GM21723 (cell line): ENCODE measurements around the gene CRYM.
"Not testable (repeated sequence)": the region's sequence is repeated elsewhere in the genome, so short reads cannot be mapped to it uniquely, and the experiment has no call there.

Experiments used
- ATAC-seq: cut with Tn5 transposase; IDR thresholded peaks from one replicate; pipeline ENCODE4 v1.9.1; 2021; ENCODE audit warnings: mild to moderate bottlenecking, moderate library complexity; ENCODE audit not compliant: unreplicated experiment

CRYM gene

DNA sequence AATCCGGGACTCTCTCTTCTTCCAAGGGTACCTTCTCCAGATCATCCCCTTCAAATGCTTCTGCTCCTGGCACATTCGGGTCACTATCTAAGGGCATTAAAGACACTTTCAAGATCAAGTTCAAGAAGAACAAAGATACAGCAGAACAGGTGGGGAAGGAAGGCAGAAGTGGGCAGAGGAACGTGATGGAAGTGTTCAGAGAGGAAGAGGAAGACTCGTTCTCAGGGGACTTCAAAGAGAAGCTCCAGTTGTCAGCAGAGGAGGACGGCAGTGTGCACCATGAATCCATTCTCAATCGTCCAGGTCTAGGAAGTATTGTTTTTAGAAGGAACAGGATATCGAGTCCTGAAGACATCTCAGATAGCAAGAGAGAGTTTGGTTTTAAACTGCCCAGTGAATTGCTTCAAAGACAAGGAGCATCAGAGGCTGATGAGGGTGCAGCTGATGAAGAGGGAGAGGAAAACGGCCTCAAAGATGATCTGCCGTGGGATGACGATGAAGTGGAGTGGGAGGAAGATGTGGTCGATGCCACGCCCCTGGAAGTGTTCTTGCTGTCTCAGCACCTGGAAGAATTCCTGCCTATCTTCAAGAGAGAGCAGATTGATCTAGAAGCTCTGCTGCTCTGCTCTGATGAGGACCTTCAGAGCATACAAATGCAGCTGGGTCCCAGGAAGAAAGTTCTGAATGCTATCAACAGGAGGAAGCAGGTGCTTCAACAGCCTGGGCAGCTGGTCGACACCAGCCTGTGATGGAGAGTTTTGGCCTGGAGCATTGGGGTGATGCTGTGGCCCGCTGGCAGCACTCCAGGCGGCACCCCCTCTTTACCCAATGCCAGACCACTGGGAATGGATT is 27.8 kb downstream of the CRYM start:
- no peak for ATAC-seq

DNA sequence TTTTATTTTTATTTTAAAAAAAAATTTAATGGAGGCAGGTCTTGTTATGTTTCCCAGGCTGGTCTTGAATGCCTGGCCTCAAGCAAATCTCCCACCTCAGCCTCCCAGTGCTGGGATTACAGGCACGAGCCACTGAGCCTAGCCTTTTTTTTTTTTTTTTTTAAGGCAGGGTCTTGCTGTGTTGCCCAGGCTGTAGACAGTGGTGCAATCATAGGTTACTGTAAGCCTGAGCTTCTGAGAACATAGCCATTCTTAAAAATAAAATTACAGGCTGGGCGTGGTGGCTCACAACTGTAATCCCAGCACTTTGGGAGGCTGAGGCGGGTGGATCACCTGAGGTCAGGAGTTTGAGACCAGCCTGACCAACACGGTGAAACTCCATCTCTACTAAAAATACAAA is 29.9 kb downstream of the CRYM start:
- not testable (repeated sequence) for ATAC-seq

DNA sequence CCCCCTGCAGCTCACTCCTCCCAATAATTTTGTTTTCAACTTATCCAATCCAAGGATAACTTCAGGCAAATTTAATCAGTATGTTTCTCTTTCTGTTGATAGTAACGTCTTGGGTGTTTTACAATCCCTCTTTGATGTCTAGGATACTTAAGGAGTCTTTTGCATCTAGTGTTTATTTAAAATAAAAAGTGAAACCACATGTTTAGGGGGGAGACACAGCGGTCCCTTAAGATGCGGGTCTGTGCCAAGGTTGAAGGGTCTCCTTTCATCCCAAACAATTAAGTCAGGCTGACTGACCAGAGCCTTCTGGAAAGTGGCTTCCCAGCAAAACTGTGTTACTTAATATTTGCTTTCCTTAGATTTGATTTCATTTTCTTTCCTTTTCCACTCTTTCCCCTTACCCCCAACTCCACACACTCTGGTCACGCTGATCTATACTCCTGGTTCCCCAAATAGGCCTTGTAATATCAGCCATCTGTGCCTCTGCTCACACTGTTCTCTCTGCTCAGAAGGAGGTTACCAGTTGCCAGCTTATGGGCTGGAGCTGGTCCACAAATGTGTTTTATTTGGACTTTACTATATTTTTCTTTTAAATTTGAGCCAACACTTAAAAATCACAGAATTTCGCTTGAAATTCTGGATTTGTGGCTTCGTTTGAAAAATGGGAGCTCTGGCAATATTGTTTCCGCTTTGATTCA is 33.4 kb downstream of the CRYM start:
- ATAC-seq, result no peak

DNA sequence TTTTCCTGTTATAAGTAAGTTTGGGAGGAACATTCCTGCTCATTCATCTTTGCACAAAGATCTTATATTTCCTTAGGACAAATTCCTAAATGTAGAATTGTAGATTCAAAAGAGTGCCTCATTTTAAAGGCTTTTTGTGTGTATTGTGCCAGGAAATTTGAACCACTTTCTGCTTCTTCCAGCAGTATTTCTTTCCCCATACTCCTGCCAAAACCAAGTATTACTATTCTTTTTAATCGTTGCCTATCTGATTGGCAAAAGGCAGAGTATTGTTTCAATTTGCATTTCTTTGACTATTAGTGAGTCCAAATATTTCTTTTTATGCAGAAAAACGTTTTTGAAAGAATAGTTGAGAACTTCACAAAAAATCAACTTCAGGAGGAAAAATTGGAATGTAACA is 35.3 kb downstream of the CRYM start:
- ATAC-seq, result no peak

DNA sequence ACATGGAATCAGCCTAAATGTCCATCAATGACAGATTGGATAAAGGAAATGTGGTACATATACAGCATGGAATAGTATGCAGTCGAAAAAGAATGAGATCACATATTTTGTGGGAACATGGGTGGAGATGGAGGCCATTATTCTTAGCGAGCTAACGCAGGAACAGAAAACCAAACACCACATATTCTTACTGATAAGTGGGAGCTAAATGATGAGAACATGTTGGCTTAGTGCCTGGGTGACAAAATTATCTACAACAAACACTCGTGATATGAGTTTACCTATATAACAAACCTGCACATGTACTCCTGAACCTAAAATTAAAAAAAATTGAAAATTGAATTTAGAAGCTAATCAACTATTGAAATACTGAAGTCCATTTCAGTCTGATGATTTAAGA is 38.4 kb downstream of the CRYM start:
- no peak for ATAC-seq

DNA sequence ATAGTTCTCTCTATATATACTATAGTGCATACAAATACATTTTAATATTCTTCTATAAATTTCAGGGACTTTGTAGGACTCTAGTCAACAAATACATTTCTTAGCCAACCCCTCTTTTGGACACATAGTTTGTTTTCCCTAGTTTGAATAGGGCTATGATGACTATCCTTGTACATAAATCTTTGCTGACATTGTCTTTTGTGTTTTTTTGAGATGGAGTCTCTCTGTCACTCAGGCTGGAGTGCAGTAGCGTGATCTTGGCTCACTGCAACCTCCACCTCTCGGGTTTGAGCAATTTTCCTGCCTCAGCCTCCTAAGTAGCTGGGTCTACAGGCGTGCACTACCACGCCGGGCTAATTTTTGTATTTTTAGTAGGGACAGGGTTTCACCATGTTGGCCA is 41.3 kb downstream of the CRYM start:
- no peak for ATAC-seq

DNA sequence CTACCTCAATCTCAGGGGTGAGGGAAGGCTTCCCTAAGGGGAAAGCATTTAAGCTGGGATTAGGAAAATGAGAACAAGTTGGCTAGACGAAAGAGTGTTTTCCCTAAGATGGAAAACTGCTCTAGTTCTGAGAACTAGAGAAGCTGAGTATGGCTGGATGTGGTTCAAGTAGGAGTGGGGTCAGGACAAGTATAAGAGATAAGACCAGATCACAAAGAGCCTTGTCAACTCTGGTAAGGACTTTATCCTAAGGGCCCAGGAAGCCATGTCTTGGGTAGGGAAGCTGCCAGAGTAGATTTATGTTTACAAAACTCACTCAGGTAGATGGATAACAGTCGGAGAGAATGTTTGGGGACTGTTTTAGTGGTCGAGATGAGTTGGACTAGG is 42.9 kb downstream of the CRYM start:
- no peak for ATAC-seq

DNA sequence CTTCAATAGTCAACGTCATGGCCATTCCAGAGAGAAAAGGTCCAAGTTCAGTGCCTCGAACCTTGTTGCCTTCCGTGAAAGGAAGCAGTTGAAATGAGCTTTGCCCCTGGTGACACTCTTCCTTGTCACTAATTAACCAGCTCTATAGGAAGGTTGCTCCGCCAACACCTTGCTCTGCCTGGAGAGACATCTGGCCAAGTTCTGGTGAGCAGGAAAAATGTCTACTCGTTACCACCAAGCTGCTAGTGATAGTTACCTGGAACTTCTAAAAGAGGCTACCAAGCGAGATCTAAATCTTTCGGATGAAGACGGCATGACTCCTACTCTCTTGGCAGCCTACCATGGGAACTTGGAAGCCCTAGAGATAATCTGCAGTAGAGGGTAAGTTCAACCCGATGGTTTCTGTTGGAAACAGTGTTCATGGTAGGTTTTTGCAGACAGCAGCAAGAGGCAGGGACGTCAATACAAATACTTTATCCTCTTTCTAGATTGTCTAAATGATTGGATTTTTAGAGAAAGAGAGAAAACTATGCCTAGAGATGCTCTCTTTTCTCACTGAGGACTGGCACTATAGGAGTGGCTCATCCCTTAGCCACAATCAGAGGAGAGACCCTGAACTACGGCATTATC is 44.5 kb downstream of the CRYM start, which contains the start of gene ANKS4B:
ANKS4B (plus strand) TSS at position 179 of the 630 bp plus-strand sequence; CDS start at position 218, 39 bp downstream.
- ATAC-seq, result no peak

DNA sequence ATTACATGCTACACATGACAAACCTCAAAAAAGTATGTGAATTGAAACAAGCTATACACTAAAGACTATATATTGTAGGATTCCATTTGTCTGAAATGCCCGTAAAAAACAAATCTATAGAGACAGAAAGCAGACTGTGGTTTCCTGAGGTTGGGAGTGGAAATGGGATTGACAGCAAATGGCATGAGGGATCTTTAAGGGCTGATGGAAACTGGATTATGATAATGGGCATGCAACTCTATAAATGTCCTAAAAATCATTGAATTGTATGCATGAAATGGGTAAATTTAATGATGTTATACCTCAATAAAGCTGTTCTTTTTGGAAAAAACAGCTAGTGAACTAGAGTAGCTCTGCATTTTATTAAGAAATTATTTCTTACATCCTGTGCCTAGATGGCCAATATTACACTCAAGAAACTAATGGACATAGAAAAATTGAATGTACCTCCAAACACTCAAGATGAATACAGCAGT is 45.0 kb downstream of the CRYM start:
- ATAC-seq, result no peak

DNA sequence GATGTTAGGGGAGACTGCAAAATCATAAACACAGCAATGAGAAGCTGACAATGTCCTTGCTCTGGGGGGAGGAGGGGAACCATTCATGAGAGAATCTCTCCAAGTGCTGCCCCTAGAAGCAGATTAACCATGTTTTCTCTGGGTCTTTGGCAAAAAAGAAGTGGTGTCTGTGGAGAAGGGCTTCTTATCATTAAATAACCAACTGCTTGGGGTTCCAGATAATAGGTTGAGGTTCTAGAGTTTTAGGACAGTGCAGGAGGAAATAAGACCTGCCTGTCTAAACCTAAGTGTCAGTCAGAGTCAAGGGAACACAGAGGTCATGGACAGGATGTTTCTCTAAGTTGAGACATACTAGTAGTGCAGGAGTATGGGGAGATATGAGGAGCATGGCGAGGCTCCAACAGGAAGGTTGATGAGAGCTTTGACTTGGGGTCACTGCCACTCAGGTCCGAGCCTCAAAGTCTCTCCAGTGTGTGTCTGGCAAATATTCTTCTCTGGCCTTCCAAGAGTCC is 49.7 kb downstream of the CRYM start:
- no peak for ATAC-seq

DNA sequence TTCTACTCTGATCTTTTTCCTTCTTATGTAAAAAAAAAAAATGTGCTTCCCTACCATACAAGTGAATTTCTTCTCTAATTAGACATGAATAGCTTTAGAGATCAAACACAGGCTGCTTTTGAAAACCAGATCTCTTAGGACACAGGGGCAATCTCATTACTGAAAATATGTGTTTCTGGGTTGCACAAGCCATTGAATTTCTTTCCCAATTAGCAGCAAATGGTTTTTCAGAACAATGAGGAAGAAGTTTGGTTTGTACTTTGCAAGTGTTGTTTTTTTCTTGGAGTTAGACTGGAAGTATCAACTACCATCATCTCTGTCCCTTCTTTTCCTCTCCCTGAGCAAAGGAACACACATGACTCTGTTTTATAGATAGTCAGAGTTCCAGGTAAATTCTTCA is 50.2 kb downstream of the CRYM start:
- ATAC-seq, result no peak

DNA sequence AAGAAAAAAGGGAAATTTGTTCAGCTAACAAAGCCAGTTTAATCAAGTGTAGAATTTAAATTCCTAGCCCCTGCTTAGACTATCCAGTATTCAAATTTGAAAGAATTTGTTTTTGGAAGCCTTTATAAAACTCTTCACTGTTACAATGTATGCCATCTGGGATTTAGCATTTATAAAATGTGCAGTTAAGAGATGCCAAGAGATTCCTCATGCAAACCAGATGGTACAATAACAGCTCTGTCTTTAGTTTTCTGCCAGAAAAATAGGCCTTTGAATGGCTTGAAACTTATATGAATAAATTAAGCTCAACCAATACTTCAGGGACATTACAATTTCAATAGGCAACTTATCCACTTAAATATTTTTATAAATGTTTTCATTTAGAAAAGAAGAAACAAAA is 51.3 kb downstream of the CRYM start:
- no peak for ATAC-seq

DNA sequence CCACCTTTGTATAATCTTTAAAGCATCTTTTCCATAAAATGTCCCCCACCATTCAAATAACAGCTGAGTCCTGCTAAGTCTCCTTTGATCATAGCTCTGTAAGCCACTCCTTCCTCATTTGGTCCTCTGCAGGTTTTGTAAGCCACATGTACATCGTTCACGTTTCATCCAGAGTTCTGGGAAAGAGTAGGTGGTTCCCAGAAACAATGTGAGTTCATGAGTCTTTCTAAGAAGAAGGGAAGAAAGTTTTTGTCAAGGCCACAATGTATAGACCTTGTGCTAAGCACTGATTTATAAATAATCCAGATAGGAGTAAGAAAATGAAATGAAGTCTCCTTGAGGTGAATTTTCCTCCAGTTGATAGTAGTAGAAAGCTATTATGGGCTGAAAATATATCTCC is 53.3 kb downstream of the CRYM start:
- no peak for ATAC-seq

DNA sequence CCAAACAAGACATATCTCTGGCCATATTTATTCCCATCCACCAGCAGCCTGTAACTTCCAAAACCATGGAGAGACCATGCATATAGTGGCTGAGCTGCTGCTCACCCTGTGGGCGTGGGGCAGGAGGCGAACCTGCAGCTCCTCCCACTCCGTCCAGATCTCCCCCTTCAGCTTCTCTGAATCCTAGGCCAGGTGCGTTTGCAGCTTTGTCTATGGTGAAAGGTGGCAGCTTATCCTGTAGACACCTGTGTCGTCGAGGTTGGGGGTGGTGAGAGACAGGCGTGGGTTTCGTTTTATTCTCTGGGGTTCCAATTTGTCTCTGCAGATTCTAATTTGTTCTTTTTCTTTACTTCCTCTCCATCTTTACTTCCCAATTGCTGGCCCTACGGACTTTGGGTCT is 54.3 kb downstream of the CRYM start:
- ATAC-seq, result no peak

DNA sequence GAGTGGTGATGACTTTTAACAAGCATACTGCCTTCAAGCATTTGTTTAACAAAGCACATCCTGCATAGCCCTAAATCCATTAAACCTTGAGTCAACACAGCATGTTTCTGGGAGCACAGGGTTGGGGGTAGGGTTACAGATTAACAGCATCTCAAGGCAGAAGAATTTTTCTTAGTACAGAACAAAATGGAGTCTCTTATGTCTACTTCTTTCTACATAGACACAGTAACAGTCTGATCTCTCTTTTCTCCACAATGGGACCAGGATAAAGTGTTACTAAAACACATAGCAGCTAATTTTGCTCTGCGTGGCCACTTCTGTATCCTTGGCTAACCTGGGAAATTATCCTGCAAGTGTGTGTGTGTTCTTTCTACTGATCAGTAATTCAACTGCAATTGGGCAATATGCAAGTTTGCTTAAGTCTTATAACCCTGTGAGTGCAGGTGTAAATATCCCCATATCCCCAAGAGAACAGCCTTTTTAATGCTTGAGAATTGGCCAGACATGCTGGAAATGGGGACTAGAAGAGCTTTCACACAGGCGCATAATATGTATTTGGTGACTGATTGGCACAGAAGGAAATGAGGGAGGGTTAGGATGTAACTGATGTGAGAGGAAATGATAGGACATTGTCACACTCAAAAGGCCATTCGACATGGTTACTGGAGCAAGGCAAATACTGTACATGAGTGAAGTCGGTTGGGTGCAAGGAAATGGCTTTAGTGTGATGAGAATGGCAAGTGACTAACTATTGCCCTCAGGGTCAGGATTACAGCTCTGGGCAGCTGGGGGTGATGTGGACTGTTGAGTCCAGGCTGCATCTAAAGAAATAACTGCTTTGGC is 55.4 kb downstream of the CRYM start:
- no peak for ATAC-seq

DNA sequence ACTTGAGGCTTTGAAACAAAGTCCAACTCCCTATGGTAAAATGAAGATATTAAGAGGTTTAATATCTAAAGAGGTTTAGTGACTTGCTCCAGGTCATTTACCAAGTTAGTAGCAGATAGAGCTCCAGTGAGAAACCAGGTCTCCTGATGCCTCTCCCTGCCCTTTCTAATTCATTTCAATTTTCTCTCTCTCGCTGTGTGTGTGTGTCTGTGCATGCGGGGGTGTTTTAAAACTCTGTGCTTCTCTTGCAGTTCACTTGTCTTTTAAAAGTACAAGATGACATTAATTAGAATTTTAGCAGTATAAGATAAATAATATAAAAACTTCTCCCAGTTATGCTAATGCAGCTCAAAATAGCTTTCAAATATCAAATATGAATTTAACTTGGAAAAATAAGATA is 58.5 kb downstream of the CRYM start:
- ATAC-seq, result no peak

DNA sequence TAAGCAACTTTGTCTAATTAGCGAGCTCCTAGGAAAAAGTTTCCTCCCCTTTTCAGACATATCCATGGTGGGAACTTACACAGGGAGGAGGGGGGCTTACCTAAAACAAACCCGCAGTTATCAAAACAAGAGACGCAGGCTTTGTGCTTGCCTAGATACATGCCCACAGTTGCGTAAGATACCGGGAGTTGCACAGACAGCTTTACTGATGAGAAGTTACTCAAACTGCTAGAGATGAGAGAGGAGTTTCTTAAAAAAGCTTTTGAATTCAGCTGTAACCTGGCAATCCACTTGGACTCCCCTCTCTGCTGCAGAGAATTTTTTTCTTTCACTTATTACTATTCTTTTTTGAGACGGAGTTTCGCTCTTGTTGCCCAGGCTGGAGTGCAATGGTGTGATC is 59.9 kb downstream of the CRYM start:
- ATAC-seq, result no peak

DNA sequence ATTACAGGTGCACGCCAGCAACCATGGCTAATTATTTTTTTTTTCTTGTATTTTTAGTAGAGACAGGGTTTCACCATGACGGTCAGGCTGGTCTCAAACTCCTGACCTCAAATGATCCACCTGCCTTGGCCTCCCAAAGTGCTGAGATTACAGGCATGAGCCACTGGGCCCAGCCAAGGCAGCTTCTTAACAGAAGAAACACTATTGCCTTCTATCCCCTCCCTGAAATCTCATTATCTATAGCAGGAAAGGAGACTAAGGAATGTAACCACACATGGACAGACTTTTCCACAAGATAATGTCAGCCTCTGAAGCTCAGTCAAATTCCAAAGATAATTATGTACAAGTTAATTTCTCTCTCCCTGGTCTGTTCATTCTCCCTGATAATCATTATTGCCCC is 61.0 kb downstream of the CRYM start:
- no peak for ATAC-seq

DNA sequence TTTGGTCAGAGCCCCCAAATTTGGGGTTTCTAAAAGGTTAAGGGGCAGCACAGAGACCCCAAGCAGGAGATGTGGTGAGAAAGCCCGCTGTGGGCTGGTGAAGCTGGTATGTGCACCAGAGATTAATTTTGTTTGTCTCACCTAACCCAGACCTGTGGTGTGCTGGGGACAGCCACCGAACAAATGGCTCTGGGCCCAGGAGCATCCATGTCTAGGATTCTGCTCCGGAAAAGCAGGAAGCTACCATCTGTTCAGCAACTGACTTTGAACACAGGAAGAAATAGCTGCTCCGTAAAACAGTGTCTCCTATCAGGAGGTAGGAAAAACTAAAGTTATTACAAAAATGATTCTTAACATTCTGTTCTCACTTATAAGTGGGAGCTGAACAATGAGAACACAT is 64.0 kb downstream of the CRYM start:
- no peak for ATAC-seq

DNA sequence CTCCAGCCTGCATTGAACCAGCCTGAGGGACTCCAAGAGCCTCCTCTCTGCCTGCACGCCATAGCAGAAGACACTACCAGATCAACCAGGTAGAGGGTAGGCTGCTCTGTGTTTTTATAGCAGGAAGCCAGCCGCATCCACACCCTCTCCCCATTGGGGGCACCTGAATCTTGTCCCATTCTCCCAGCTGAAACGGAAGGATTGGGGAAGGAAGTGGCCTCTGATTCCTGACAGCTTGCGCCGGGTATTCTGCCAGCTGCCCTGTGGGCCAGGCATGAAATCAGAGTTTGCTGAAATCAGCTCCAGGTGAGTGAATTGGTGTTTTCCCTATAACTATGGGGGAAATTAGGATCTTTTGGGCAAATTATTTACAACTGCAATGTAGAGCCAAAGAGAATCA is 66.6 kb downstream of the CRYM start, which contains the start of gene ZP2:
ZP2 (minus strand) TSS at position 89 of the 400 bp plus-strand sequence; CDS start at position 62, 27 bp downstream.
- no peak for ATAC-seq
